ENCODE measurements around the gene CHST12.

CHST12 gene

GRCh38 chr7:2476298-2476697, 72.9 kb downstream of the CHST12 start, which contains the start of gene GRIFIN:
Gene GRIFIN (minus strand): TSS chr7:2476398. CDS start chr7:2476383, 15 bp downstream.
- in situ Hi-C loops (cut with HindIII; ENCODE audit: low sequenced_read_pairs), result no loop called here

GRCh38 chr7:2476776-2477446, 73.5 kb downstream of the CHST12 start:
- in situ Hi-C loops (cut with HindIII; ENCODE audit: low sequenced_read_pairs), result no loop called here

GRCh38 chr7:2477447-2478398, 74.3 kb downstream of the CHST12 start:
- in situ Hi-C loops (cut with HindIII; ENCODE audit: low sequenced_read_pairs), result no loop called here

- in situ Hi-C loops (cut with HindIII; ENCODE audit: low sequenced_read_pairs), result no loop called here
Observed at GRCh38 chr7:2478399-2478785, 75.0 kb downstream of the CHST12 start.

- in situ Hi-C loops (cut with HindIII; ENCODE audit: low sequenced_read_pairs), result no loop called here
Observed at GRCh38 chr7:2478800-2479199, 75.4 kb downstream of the CHST12 start.

GRCh38 chr7:2479276-2480069, 76.1 kb downstream of the CHST12 start:
- in situ Hi-C loops (cut with HindIII; ENCODE audit: low sequenced_read_pairs), result loop anchor here (5.0 kb wide), 1 partner anchor 88 kb away; no protein-coding TSS in a partner anchor

DNA sequence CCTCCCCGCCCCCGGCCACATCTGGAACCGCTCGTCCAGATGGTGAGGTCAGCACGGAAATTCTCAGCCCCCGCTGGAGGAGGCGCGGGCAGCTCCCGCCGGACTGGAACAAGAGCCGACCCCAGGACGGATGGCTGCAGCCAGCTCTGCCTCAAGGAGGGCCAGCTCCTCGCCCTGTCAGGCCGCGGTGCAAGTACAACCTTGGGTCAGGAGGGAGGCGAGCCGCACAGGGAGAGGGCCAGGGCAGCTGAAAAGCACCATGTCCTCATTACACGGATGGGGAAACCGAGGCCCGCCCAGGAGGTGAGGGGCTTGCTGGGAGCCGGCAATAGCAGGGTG, 76.6 kb downstream of the CHST12 start:
- in situ Hi-C loops (cut with HindIII; ENCODE audit: low sequenced_read_pairs), result loop anchor here (5.0 kb wide), 1 partner anchor 87 kb away; no protein-coding TSS in a partner anchor

- in situ Hi-C loops (cut with HindIII; ENCODE audit: low sequenced_read_pairs), result loop anchor here (5.0 kb wide), 1 partner anchor 86 kb away; no protein-coding TSS in a partner anchor
Observed at GRCh38 chr7:2481195-2481594, 77.8 kb downstream of the CHST12 start.

DNA sequence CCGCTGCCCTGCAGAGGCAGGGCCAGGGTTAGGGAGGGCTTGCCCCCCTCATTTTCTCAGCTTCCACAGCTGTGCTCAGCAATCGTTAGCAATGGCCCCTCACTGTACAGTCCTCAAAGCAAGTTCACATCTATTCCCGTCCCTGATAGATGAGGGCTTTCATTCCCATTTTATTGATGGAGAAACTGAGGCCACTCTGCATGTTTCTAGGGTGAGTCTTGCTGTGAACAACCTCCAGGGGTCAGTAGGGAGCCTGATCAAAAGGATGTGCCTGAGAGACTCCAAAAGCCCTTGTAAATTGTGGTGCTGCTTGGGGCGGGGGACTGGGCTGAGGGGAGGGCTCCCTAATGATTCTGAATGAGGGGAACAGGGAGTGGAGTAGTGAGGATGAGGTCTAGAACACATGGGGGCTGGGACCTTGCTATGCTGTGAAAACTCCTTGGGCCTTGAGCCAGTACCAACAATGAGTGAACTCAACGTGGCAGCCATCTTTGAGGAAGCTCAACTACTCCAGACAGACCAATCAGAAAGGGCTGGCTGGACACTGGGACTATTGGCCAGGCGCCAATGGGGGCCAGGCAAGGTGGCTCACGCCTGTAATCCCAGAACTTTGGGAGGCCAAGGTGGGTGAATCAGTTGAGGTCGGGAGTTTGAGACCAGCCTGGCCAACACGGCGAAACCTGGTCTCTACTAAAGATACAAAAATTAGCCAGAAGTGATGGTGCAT, 79.5 kb downstream of the CHST12 start:
- in situ Hi-C loops (cut with HindIII; ENCODE audit: low sequenced_read_pairs), result loop anchor here (5.0 kb wide), 1 partner anchor 84 kb away; no protein-coding TSS in a partner anchor

DNA sequence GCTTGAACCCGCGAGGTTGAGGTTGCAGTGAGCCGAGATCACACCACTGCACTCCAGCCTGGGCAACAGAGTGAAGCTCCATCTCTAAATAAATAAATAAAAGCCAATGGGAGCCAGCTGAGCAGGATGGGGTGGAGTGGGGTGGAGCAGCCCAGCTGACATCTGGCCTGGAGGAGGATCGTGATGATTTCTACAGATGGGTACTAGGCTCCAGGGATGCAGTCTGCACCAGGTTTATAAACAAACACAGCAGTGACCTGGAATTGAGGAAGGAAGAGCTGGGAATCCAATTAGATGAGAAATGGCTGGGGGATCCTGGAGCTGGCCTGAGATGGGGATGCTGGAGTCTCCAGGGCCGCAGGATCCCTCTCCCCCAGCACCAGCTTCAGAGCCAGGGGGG, 80.1 kb downstream of the CHST12 start:
- in situ Hi-C loops (cut with HindIII; ENCODE audit: low sequenced_read_pairs), result loop anchor here (5.0 kb wide), 1 partner anchor 84 kb away; no protein-coding TSS in a partner anchor

DNA sequence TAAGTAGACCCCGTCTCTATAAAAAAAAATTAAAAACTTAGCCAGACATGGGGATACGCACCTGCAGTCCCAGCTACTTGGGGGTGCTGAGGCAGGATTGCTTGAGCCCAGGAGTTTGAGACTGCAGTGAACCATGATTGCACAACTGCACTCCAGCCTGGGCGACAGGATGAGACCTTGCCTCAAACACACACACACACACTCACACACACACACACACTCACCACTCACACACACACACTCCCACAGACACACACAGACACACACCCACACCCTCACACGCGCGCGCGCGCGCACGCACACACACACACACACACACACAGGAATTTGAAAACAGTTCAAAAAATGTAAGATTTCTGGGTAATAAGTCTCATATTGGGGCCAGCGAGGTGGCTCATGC, 81.5 kb downstream of the CHST12 start:
- in situ Hi-C loops (cut with HindIII; ENCODE audit: low sequenced_read_pairs), result loop anchor here (5.0 kb wide), 2 partner anchors 38 to 82 kb away; no protein-coding TSS in a partner anchor

DNA sequence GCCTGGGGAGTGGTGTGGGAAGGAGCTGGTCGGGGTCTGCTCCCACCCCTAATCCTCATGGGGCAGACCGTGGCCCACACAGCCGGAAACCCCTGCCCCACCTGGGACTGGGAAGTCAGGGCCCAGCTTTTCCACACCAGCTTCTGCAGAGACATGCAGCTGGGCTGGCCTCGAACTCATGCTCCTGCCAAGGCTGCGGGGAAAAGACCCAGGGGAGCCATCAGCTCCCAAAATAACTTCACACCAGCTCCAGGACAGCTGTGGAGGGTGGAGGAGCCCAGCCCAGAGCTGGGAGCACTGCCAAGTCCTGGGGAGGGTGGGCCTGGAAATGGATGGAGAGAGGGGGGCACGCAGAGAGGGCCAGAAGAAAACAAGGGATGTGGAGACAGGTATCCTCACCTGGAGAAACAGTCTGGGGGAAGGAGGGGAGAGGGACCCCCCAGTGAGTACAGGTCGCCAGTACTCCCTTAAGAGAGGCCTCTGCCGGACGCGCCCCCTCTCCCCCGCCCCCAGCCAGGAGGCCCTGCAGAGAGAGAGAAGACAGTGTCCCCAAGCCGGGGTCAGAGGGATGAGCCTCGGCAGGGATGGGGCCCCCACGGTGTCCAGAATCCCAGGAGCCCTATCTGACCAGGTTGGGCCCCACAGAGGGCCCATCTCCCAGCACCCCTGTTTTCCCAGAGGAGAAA, 84.3 kb downstream of the CHST12 start:
- in situ Hi-C loops (cut with HindIII; ENCODE audit: low sequenced_read_pairs), result loop anchor here (5.0 kb wide), 1 partner anchor 40 kb away; no protein-coding TSS in a partner anchor

DNA sequence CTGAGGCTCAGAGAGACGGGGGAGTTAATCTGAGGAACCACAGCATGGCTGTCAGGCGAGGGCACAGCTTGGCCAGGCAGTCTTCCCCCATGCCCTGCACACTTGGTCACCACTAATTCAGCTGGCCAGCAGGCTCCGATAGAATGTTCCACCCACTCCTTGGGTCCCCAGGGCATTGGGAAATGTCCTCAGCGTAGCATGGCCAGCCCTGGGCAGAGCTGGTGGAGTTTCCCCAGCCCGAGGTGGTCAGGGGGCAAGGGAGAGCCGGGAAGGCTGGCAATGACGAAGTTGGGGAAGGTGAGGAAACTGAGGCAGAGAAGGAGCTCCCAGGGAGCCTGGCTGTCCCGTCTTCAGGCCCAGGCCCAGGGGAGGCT, 84.8 kb downstream of the CHST12 start:
- in situ Hi-C loops (cut with HindIII; ENCODE audit: low sequenced_read_pairs), result loop anchor here (5.0 kb wide), 1 partner anchor 41 kb away; no protein-coding TSS in a partner anchor

DNA sequence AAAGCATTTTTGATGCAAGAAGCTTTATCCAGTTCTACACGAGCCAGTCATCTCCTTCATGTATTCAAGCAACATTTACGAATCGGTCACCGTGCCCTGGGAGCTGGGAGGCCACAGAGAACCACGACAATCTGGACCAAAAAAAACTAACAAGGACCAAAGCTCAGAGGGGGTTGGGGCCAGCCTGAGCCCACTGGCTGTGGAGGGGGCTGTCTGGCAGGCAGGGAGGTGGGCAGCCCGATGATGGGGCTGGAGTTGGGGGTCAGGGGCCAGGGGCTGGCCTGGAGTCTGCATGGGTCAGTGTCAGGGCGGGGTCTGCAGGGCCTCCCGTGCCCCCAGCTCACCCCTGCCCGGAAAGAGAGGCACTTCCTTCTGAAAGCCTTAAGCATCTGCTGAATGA, 85.3 kb downstream of the CHST12 start:
- in situ Hi-C loops (cut with HindIII; ENCODE audit: low sequenced_read_pairs), result loop anchor here (5.0 kb wide), 1 partner anchor 41 kb away; no protein-coding TSS in a partner anchor

DNA sequence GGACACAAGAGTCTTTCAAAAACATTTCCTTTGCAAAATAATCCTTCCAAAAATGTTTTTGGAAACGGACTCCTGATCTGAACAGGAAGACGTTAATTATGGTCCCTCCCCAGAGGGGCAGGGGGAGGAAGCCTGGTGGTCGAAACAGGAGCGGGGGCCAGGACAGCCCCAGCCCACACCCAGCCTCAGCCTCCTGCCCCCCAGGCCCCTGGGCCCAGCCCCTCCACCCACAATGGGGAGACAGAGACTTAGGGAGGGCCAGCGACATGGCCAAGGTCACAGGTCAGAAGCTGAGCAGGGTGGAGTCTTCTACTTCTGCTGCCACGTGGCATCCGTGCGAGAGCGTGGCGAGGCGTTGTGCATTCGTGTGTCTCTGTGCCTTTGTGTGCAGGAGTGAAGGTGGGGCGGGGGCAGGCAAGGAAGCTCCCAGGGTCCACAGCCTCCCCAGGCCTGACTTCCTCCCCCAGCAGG, 86.8 kb downstream of the CHST12 start:
- in situ Hi-C loops (cut with HindIII; ENCODE audit: low sequenced_read_pairs), result loop anchor here (10.0 kb wide), 1 partner anchor 205 kb away; no protein-coding TSS in a partner anchor

DNA sequence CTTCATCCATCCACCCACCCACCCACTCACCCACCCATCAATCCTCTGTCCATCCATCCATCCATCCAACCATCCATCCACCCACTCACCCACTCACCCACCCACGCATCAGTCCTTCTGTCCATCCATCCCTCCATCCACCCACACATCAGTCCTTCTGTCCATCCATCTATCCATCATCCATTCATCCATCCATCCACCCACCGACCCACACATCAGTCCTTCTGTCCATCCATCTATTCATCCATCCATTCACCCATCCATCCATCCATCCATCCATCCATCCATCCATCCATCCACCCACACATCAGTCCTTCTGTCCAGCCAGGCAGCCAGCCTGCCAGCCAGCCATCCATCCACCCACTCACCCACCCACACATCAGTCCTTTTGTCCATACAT, 88.6 kb downstream of the CHST12 start:
- in situ Hi-C loops (cut with HindIII; ENCODE audit: low sequenced_read_pairs), result loop anchor here (10.0 kb wide), 1 partner anchor 203 kb away; no protein-coding TSS in a partner anchor

GRCh38 chr7:2493205-2494164, 90.1 kb downstream of the CHST12 start:
- in situ Hi-C loops (cut with HindIII; ENCODE audit: low sequenced_read_pairs), result loop anchor here (10.0 kb wide), 1 partner anchor 201 kb away; no protein-coding TSS in a partner anchor
